KOPT-K1 (cell line): ENCODE data around the gene ABHD12B.

ENCODE experiments used
- H3K27ac ChIP-seq: fragments of 200-600 bp; sonication (generic); 2 replicates; pipeline ENCODE4 v1.5.1; 2016; ENCODE audit warnings: antibody characterized with exemption, mild to moderate bottlenecking, low read depth, low read length; ENCODE audit not compliant: poor library complexity, severe bottlenecking
- H3K36me3 ChIP-seq: fragments of 200-600 bp; sonication (generic); 2 replicates; pipeline ENCODE4 v1.5.1; 2017; ENCODE audit warnings: antibody characterized with exemption, mild to moderate bottlenecking, low read length, moderate library complexity; ENCODE audit not compliant: insufficient read depth
- H3K9me3 ChIP-seq: fragments of 200-600 bp; sonication (generic); 2 replicates; pipeline ENCODE4 v1.5.1; 2017; ENCODE audit warnings: antibody characterized with exemption, low read length, mild to moderate bottlenecking; ENCODE audit not compliant: insufficient read depth, poor library complexity, severe bottlenecking

The ABHD12B gene

GRCh38 chr14:50948205-50948604, 76.4 kb downstream of the ABHD12B start:
- H3K36me3 ChIP-seq: no peaks in the 10 kb centered on the region
- H3K9me3 ChIP-seq: no peaks in the 10 kb centered on the region
- H3K27ac ChIP-seq: no peak overlapping the region

GRCh38 chr14:50951032-50951431, 79.2 kb downstream of the ABHD12B start:
- Histone ChIP-seq H3K9me3 (no peaks in the 10 kb centered on the region), H3K36me3 (no peaks in the 10 kb centered on the region), H3K27ac (no peak overlapping the region)

GRCh38 chr14:50953502-50953901, 81.6 kb downstream of the ABHD12B start:
- no peaks in the 10 kb centered on the region for H3K9me3 ChIP-seq
- H3K36me3 ChIP-seq: no peaks in the 10 kb centered on the region
- H3K27ac ChIP-seq: no peak overlapping the region
